Activated CD8-positive, alpha-beta memory T cell treated with anti-CD3 and anti-CD28 coated beads for 48 hours (primary cell): ENCODE results near the gene RAG2.

Experiments
- DNase-seq, 3 experiments: peaks; one replicate each; pipeline ENCODE4 v3.0.0-alpha.2; 2020; ENCODE audit warnings: low read depth in 2 of 3, low spot score in 2 of 3

Gene RAG2

DNA sequence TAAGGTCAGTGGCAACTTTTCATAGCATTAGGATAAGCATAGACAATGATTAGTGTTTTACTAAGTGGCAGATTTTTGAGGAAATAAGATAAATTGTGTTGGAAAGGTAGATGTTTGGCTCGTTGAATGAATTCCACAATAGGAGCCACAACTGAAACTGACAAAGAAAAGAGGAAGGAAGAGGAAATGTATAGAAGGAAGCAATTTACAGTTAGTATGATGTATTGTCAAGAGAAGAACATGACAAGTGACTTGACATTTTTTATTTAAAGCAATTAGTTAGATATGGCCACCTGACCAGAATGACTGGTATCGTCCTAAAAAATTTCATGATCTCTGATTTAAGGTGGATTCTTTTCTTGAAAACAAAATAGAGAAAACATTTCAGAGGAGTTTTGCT is 3.1 kb upstream of the RAG2 start:
- DNase-seq, result no peak

DNA sequence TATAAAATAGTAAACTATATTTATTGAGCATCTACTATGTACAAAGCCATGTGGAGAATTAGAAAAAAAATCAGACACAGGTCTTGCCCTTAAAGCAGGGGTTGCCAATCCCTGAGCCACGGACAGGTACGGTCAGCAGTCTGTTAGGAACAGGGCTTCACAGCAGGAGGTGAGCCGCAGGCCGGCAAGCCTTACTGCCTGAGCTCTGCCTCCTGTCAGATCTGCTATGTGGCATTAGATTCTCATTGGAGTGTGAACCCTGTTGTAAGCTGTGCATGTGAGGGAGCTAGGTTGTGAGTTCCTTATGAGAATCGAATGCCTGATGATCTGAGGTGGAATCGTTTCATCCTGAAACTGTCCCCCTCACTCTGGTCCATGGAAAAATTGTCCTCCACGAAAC is 2.1 kb upstream of the RAG2 start:
- no peak for DNase-seq

DNA sequence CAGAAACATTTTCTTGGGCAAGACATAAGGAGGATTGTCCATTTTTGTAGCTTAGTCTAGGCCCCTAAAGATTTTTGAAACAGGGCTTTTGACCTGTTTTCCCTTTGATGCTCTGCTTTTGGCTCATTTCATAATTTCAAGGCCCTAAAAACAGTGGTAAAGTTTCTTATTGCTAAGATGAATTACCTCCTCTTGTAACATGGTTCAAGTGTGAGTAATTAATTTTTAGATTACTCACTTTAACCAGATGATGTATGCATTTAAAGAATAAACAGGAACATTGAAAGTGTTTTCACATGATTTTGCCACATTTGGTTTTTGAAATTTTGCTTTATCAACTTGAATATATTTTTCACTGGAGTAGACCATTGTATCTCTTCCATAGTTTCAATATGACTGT is 1.2 kb downstream of the RAG2 start:
- no peak for DNase-seq

DNA sequence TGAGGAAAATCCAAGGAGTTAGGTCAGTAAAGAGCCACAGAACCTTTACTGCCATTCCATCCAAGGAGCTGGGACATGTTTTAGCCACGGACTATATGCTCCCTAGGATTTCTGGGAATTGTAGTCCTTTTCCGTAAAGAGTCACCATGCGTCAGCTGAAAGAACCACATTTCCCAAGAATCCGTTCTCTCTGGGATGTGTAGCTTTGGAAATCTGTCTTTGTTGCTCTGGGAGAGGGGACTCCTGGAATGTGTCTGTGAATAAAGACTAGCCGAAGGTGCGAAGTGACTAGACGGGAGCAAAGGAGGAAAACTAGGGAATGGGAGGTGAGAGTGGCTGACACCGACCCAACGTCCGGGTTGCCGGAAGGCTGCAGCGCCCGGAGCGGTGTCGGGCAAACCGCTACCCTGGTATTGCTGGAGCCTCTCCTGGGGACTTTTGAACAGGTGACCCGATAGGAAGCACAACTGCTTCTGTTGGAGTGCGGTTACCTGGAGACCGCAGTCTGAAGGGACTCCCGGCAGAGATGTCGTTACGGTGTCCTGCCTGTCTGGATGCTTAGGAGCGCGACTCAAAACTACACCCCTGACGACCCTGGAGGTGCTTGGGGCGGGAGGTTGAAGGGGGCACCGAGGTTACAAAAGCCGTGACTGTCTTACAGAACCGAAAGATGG is 3.6 kb downstream of the RAG2 start, which contains the start of gene IFTAP:
Gene IFTAP, plus strand, starts transcription at position 187 of the 674 bp plus-strand sequence. CDS start 15,602 bp downstream, outside the sequence.
- peak in 1 of 3 experiments; percentile 4 for DNase-seq

DNA sequence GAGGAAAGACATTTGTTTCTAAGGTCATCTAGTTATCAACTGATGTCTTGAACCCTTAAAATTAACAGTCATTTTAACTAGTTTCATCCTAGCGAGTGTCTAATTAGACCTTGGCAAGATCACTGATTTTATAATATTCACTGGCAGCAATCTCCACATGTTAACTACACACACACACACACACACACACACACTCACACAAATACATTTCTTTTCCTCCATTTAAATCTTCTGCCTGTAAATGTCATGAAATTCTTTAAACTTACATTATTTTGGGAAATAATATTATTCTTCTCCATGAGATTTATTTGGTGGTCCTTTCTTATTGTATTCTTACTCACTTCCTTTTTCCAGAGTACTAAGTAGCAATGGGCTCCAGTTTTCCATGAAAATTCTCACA is 6.6 kb downstream of the RAG2 start:
- no peak for DNase-seq

DNA sequence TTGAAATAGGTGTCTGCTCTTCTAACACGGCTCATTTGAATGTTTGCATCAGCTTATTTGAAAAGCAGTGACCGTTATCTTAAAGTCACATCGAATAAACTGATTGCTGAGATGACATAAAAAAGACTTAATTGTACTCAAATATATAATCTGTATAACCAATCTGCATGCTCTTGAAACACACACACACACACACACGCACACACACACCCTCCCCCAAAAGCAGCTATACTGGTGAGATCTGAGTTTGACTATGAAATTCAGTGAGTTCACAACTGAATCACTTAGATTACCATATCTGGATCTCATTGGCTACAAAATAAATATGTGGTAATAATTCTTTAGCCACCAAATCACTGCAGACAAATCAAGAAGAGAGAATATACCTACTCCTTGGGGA is 7.5 kb downstream of the RAG2 start:
- DNase-seq, result no peak

DNA sequence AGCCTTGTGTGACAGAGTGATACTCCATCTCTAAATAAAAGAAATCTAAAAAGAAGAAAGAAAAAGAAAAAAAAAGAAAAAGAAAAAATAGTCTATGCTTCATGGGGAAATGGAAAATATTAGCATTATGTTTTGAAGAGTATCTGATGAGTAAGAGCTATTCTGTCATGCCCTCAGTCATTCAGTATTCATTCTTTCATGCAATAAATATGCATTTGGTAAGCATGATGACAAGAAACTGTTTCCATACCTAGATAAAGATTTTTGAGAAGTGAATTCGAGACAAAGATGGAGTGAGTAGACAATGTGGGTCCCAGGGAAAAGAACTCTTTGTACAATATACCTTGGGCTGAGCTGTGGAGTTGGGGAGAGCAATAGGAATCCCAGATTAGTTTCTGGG is 9.9 kb downstream of the RAG2 start:
- DNase-seq, result no peak

DNA sequence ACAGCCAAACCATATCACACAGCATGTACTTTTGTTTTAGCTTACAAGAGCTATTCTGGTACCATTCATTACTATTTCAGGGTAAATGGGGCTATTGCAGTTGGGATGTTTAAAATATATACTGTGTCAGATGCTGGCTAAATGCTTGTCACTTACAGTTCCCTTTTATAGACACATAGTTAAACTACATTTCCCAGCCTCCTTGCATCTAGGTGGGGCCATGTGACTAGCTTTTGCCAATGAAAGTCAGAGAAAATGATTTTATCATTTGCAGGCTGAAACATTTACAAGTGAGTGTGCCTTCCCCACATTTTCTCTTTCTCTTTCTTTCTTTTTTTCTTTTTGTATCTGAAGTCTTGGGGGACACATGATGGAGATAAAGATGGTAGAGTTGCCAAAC is 11.5 kb downstream of the RAG2 start:
- no peak for DNase-seq

DNA sequence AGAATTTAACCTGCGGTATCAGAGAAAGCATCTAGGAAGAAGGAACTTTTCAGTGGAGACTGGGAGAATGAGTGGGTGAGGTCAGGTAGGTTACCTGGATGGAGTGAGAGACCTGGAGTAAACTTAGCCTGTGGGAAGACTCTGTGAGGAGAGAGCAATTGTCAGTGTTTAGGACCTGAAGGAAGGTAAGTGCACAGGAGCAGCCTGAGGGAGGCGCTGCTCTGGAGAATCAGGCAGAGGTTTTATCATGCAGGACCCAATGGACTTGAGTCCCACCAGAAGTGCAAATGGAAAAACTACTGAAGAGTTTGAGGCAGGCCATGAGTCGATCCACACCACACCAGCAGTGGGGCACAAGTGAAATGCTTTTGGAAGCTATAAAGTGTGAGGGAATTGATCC is 14.4 kb downstream of the RAG2 start:
- DNase-seq, result no peak

DNA sequence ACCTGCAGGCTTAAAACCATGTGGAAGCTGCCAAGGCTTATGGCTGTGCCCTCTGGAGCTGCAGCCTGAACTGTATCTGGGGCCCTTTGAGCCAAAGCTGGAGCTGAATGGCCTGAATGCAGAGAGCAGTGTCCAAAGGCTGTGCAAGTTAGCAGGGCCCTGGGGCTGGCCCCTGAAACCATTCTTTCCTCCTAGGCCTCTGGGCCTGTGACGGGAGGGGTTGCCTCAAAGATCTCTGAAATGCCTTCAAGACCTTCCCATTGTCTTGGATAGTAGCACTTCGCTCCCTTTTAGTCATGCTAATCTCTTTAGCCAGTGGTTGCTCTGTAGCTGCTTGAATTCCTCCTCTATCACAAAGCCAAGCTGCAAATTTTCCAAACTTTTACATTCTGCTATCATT is 16.5 kb downstream of the RAG2 start:
- no peak for DNase-seq

DNA sequence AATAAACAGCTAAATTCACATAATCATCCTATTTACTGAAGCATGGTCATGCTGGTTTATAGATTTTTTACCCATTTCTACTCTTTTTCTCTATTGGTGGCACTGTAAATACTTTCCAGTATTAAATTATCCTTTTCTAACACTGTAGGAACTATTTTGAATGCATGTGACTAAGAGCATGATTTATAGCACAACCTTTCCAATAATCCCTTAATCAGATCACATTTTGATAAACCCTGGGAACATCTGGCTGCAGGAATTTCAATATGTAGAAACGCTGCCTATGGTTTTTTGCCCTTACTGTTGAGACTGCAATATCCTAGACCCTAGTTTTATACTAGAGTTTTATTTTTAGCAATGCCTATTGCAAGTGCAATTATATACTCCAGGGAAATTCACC is 19.6 kb downstream of the RAG2 start:
- no peak for DNase-seq

DNA sequence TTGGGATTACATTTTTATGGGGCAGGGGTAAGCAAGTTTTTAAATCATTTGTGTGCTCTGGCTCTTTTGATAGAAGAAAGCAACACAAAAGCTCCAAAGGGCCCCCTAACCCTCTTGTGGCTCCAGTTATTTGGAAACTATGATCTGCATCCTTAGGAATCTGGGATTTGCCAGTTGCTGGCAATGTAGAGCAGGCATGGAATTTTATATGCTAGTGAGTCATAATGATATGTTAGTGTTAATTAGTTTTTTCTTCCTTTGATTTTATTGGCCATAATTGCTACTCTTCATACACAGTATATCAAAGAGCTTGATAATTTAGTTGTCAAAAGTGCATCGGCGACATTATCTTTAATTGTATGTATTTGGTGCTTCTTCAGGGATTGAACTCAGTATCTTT is 20.2 kb downstream of the RAG2 start:
- no peak for DNase-seq

DNA sequence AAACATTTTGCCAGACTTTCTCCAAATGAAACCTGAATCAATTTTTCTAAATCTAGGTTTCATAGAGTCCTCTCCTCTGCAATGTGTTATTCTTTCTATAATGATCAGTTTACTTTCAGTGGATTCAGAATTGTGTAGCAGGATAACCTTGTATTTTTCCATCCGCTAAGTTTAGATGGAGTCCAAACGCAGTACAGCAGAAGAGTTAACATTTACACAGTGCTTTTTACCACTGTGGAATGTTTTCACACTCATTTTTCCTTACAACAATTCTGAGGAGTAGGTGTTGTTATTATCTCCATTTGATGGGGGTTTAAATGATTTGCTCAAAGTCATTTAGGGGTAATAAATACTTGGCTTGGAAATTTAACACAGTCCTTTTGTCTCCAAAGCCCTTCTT is 20.7 kb downstream of the RAG2 start:
- DNase-seq, result no peak

DNA sequence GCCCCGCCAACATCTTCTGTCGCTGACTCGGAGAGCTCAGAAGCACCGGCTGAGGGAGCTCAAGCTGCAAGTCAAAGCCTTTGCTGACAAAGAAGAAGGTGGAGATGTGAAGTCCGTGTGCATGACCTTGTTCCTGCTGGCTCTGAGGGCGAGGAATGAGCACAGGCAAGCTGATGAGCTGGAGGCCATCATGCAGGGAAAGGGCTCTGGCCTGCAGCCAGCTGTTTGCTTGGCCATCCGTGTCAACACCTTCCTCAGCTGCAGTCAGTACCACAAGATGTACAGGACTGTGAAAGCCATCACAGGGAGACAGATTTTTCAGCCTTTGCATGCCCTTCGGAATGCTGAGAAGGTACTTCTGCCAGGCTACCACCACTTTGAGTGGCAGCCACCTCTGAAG is 23.6 kb downstream of the RAG2 start:
- no peak for DNase-seq

DNA sequence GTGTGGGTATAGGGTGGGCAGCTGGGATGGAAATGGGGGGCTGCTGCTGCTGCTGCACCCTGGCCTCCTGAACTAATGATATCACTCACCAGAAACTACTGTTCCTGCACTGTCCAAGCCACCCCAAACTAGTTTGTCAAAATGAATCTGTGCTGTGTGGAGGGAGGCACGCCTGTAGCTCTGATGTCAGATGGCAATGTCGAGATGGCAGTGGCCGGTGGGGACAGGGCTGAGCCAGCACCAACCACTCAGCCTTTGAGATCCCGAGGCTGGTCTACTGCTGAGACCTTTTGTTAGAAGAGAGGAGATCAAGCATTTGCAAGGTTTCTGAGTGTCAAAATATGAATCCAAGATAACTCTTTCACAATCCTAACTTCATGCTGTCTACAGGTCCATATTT is 28.9 kb downstream of the RAG2 start:
- DNase-seq, result no peak

DNA sequence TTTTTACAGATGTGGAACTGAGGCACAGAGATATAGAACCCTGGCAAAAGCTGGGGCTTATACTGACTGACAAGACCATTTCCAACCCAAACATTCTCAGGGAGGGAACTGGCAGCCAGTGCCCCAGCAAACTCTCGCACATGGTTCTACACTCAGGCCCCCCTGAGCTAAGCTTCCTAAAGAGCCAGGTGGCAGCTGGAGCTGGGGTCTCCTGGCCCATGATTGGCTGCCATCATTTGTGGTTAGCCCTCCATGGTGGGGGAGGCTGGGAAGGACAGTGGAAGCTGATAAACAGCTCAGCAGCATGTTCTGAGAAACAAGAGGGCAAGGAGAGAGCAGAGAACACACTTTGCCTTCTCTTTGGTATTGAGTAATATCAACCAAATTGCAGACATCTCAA is 30.3 kb downstream of the RAG2 start, which contains the start of gene RAG1:
Gene RAG1, plus strand, starts transcription at position 314 of the 400 bp plus-strand sequence. CDS start 5,298 bp downstream, outside the sequence.
- DNase-seq, result no peak

DNA sequence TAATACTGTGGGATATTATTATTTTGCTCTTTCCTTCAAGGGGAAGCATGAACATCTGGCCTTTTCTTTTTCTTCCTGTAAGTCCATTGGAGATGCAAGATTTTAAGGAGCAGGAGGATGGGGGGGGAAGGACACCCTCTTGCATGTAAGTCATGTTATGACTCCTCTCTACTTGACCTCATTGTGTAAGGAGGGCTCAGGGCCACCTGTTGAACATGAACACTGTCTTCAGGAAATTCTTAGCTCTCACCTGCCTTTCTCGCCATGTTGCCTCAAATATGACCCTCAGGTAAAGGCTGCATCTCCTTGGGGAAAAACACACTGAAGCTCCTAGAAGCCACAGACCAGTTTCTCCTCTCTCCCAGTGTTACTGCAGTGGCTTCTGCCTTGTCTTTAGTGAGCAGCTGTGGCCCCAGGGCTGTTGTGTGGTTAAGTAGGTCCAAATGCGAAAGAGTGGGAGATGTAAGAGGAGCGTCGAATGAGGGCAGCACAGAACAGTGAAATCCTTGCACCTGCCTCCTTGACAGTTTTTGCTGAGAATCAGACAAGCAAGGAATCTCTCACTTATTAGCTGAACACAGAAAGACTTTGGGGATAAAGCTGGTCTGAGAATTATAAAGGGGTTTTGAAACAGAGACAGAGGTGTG is 31.5 kb downstream of the RAG2 start:
- no peak for DNase-seq

DNA sequence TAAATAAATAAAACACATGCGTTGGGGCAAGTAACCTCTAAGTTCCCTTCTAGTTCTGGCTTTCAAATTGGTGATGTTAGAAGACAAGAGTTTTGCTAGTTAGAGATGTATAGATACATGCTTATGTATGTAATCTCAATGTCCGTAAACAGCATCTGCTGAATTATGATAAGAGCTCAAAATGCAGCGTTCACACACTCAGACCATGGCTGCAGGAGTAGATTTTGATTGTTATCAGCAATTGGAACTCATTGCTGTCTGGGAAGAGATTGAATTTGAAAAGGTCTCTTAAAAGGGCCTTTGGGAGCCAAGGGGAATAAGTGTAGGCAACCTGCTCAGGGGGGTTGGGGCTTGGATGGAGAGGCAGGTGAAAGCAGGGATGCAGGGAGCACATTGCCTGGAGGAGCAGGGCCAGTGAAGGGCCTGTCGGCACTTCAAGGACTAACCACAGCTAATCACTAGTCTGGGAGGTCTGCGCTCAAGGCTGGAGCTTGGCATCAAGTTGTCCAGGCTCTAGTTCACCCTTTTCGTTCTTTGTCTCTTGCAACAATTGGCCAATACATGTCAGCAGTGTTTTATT is 32.9 kb downstream of the RAG2 start:
- no peak for DNase-seq

DNA sequence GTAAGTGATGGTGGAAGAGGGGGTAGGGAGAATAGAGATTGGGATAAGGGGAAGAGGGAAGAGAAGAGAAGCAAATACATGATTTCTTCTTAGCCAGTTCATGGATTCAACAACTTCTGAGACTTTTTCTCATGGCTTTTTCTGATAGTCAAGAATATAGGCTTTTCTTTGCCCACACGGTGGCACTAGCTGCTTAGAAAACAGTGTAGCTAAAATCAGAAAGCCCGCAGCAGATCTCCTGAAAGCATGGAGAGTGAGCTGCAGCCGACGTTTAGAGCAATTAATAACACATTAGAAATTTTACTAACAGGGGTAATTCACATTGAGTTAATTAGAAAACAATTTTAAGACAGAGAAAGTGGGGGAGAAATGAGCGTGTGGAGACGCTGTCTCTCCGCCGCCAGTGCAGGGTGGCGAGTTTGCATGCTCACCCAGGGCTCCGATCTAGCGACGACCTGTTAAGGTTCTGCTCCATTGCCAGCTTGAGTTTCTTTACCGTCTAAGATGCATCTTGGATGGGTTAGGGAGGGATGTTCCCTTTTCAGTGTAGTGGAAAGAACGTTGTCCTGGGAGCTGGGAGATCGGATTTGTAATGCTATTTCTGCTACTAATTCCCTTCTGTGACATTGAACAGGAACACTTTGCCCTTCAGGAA is 33.5 kb downstream of the RAG2 start:
- DNase-seq, result no peak

DNA sequence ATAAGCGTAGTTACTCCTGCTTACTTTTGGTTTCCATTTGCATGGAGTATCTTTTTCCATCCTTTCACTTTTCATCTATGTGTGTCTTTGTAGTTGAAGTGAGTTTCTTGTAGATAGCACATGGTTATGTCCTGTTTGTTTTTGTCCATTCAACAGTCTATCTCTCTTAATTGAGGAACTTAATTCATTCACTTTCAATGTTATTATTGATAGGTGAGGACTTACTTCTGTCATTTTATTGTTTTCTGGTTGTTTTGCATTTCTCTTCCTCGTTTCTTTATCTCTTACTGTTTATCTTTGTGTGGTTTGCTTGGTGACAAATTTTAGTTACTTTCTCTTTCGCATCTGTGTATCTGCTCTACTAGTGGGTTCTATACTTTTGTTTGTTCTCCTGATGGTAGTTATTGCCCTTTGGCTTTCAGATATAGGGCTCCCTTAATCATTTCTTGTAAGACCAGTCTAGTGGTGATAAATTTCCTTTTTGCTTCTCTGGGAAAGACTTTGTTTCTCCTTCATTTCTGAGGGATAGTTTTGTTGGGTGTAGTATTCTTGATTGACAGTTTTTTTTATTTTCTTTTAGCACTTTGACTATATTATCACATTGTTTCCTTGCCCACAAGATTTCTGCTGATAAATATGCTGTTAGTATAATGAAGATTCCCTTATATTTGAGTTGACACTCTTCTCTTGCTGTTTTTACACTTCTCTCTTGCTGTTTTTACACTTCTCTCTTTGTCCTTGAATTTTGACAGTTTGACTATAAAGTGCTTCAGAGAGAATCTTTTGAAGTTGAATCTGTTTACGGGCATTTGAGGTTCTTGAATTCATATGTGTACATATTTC is 39.2 kb downstream of the RAG2 start:
- no peak for DNase-seq

DNA sequence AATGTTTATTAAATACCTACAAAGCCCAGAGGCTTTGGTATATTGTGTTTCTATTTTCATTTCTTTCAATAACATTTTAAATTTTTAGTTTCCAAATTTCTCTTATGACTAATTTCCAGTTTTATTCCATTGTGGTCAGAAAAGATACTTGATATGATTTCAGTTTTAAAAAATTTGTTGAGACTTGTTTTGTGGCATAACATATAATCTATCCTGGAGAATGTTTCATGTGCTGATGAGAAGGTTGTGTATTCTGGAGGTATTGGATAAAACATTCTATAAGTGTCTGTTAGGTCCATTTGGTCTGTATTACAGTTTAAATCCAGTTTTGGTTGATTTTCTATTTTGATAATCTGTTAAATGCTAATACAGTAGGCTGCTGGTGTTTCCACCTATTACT is 40.0 kb downstream of the RAG2 start:
- no peak for DNase-seq
